GM18519 (cell line): ENCODE measurements around the gene NFIB.

ENCODE experiments used
- ATAC-seq: cut with Tn5 transposase; IDR thresholded peaks from one replicate; pipeline ENCODE4 v1.9.1; 2021; ENCODE audit warnings: mild to moderate bottlenecking, moderate library complexity; ENCODE audit not compliant: unreplicated experiment, low FRiP score

The NFIB gene

GRCh38 chr9:14251154-14252071, 62.5 kb downstream of the NFIB start:
- no peak for ATAC-seq

GRCh38 chr9:14250794-14251153, 63.2 kb downstream of the NFIB start:
- ATAC-seq, result no peak

- ATAC-seq, result no peak
Measured at GRCh38 chr9:14249527-14249926, 64.4 kb downstream of the NFIB start.

GRCh38 chr9:14248149-14248548, 65.8 kb downstream of the NFIB start:
- no peak for ATAC-seq

- no peak for ATAC-seq
Measured at GRCh38 chr9:14247577-14247976, 66.4 kb downstream of the NFIB start.

GRCh38 chr9:14246951-14247350, 67.0 kb downstream of the NFIB start:
- ATAC-seq, result no peak

- no peak for ATAC-seq
Measured at GRCh38 chr9:14245901-14246525, 67.9 kb downstream of the NFIB start.

- ATAC-seq, result no peak
Measured at GRCh38 chr9:14243514-14244042, 70.4 kb downstream of the NFIB start.

- ATAC-seq, result no peak
Measured at GRCh38 chr9:14242150-14242805, 71.7 kb downstream of the NFIB start.

- ATAC-seq, result no peak
Measured at GRCh38 chr9:14240537-14240936, 73.4 kb downstream of the NFIB start.

GRCh38 chr9:14238518-14238917, 75.4 kb downstream of the NFIB start:
- no peak for ATAC-seq

GRCh38 chr9:14238079-14238478, 75.9 kb downstream of the NFIB start:
- ATAC-seq, result no peak

- ATAC-seq, result no peak
Measured at GRCh38 chr9:14236591-14236990, 77.3 kb downstream of the NFIB start.

- no peak for ATAC-seq
Measured at GRCh38 chr9:14232111-14232510, 81.8 kb downstream of the NFIB start.

- ATAC-seq, result no peak
Measured at GRCh38 chr9:14231196-14231990, 82.5 kb downstream of the NFIB start.

- ATAC-seq, result no peak
Measured at GRCh38 chr9:14228602-14229001, 85.3 kb downstream of the NFIB start.

- no peak for ATAC-seq
Measured at GRCh38 chr9:14226855-14227532, 86.9 kb downstream of the NFIB start.

GRCh38 chr9:14223081-14223480, 90.9 kb downstream of the NFIB start:
- ATAC-seq, result no peak

GRCh38 chr9:14222149-14222835, 91.6 kb downstream of the NFIB start:
- ATAC-seq, result no peak
